Measurements from ENCODE around the gene ADAT2. TPM values are rescaled to one million over a fixed set of nuclear protein-coding genes. Genes with fewer than 3 reads are reported as not detected.

The ADAT2 gene
- total and polyA plus RNA-seq, 2 of the 13 experiments (the other 11 are each of a cell fraction or from before 2014, with no cell fraction given), result 10.5 to 18.3 TPM

- ATAC-seq (no peak), DNase-seq (ENCODE audit: low spot score) (no peak), FAIRE-seq (no peak)
- Histone ChIP-seq H3K27ac (ENCODE audit: extremely low read length, insufficient read depth, low read length) (no peak overlapping the region), H3K36me3 (replicated peaks in 1 of 2; ENCODE audit: control insufficient read depth in 1 of 2, insufficient read depth in 2 of 2, low read length in 2 of 2) (no peaks in the 10 kb centered on the region), H3K79me2 (ENCODE audit: insufficient read depth, low read length) (no peaks in the 10 kb centered on the region), H3K9me3 (ENCODE audit: low read length) (no peaks in the 10 kb centered on the region), H3K9ac (ENCODE audit: insufficient read depth, low read depth, low read length) (no peak overlapping the region), H4K20me1 (ENCODE audit: insufficient read depth, low read length) (no peaks in the 10 kb centered on the region), H3K4me1 (ENCODE audit: insufficient read depth, low read length) (no peaks in the 10 kb centered on the region; the same call in 1 of the 2 replicates), H2AFZ (ENCODE audit: low read length) (no peak overlapping the region), H3K27me3 (ENCODE audit: control insufficient read depth in 1 of 2, insufficient read depth in 2 of 2, low read length in 2 of 2) (no peaks in the 10 kb centered on the region), H3K4me3 (replicated peaks in 1 of 3; ENCODE audit: insufficient read depth in 1 of 3, low read depth in 2 of 3, low read length in 3 of 3) (no peak overlapping the region), H3K4me2 (ENCODE audit: low read depth, low read length) (no peak overlapping the region)
- CTCF ChIA-PET (ENCODE audit: low intra/inter-chr PET ratio, low total read pairs), result no interaction called here
- no TSS peak for BruUV-seq (replicated peaks)
- TF ChIP-seq ETV5 (CRISPR knock-in tag; IDR thresholded peaks at IDR 0.05; ENCODE audit: borderline replicate concordance) (no peak), JUNB (CRISPR knock-in tag; IDR thresholded peaks at IDR 0.05; ENCODE audit: borderline replicate concordance) (no peak), SIN3B (IDR thresholded peaks at IDR 0.05; ENCODE audit: low read length) (no peak), CCAR2 (optimal IDR thresholded peaks at IDR 0.05; ENCODE audit: low read depth, low read length) (no peak)
- in situ Hi-C loops (cut with HindIII; ENCODE audit: extremely low pct_ligation_motif_present, low pct_unique_long_range_greater_than_20kb) (no loop called here), intact Hi-C loops (cut with micrococcal nuclease; ENCODE audit: unreplicated experiment) (loop anchor here (2.0 kb wide), 1 partner anchor 52 kb away; no protein-coding TSS in a partner anchor)
- POLR2A ChIA-PET, result no interaction called here
- 52% methylated on average over 5 of the region's 5 CpGs for WGBS (ENCODE audit: low lambda C conversion rate)
Measured at GRCh38 chr6:143375022-143375585, 75.4 kb downstream of the ADAT2 start.

- intact Hi-C loops (cut with micrococcal nuclease; ENCODE audit: unreplicated experiment) (loop anchor here (2.0 kb wide), 1 partner anchor 53 kb away; no protein-coding TSS in a partner anchor), in situ Hi-C loops (cut with HindIII; ENCODE audit: extremely low pct_ligation_motif_present, low pct_unique_long_range_greater_than_20kb) (no loop called here)
- Histone ChIP-seq H3K79me2 (ENCODE audit: insufficient read depth, low read length) (no peaks in the 10 kb centered on the region), H3K36me3 (replicated peaks in 1 of 2; ENCODE audit: control insufficient read depth in 1 of 2, insufficient read depth in 2 of 2, low read length in 2 of 2) (no peaks in the 10 kb centered on the region), H3K4me3 (replicated peaks in 1 of 3; ENCODE audit: insufficient read depth in 1 of 3, low read depth in 2 of 3, low read length in 3 of 3) (no peak overlapping the region), H3K4me2 (ENCODE audit: low read depth, low read length) (no peak overlapping the region), H3K9me3 (ENCODE audit: low read length) (no peaks in the 10 kb centered on the region), H3K27ac (ENCODE audit: extremely low read length, insufficient read depth, low read length) (no peak overlapping the region), H2AFZ (ENCODE audit: low read length) (no peak overlapping the region), H3K4me1 (ENCODE audit: insufficient read depth, low read length) (no peaks in the 10 kb centered on the region; the same call in 1 of the 2 replicates), H3K9ac (ENCODE audit: insufficient read depth, low read depth, low read length) (no peak overlapping the region), H4K20me1 (ENCODE audit: insufficient read depth, low read length) (no peaks in the 10 kb centered on the region), H3K27me3 (ENCODE audit: control insufficient read depth in 1 of 2, insufficient read depth in 2 of 2, low read length in 2 of 2) (no peaks in the 10 kb centered on the region)
- no peak for DNase-seq (ENCODE audit: low spot score)
- no peak for ATAC-seq
- BruUV-seq (replicated peaks), result no TSS peak
- no peak for TF ChIP-seq ZNF605 (CRISPR knock-in tag; IDR thresholded peaks at IDR 0.05)
- TF ChIP-seq CTCF (CRISPR knock-in tag; IDR thresholded peaks at IDR 0.05), result peak; percentile 38
- 0 out of 2 replicates have a peak, but pooled peaks have one; percentile 4 for TF ChIP-seq STAG1 (CRISPR knock-in tag; IDR thresholded peaks at IDR 0.05)
- WGBS (ENCODE audit: low lambda C conversion rate), result 0% methylated on average over 2 of the region's 2 CpGs
- FAIRE-seq, result no peak
- POLR2A ChIA-PET, result no interaction called here
- CTCF ChIA-PET (ENCODE audit: low intra/inter-chr PET ratio, low total read pairs), result no interaction called here
Measured at GRCh38 chr6:143374014-143374413, 76.5 kb downstream of the ADAT2 start.

Small RNAs within 50 kb of the gene (small RNA-seq; reads per million reads assigned to genes)
- 0 to 0.97 (median 0.65) reads per million in 3 experiments for gene RNA5SP221 (ENCODE audit: insufficient read depth in 2 of 3, insufficient read length in 3 of 3, low read depth in 2 of 3, low replicate concordance in 1 of 3)

Other genes starting within 250 kb of the ADAT2 start
- 40.8 and 50.5 TPM in 2 replicates for gene PEX3, start 110 bp upstream of the ADAT2 start, total RNA-seq (2016; rRNA removed; fragmentation: Illumina TruSeq; extraction: Trizol)
- gene PEX3, start 110 bp upstream of the ADAT2 start, polyA plus RNA-seq (2011; rRNA removed), result 23.8 and 30.9 TPM in 2 replicates
- 60.9 and 144 TPM in 2 replicates for gene FUCA2, start 61.0 kb upstream of the ADAT2 start, total RNA-seq (2016; rRNA removed; fragmentation: Illumina TruSeq; extraction: Trizol)
- gene FUCA2, start 61.0 kb upstream of the ADAT2 start, polyA plus RNA-seq (2011; rRNA removed), result 63.3 and 87.4 TPM in 2 replicates
- 28.2 and 39.1 TPM in 2 replicates for gene PHACTR2, start 227.3 kb upstream of the ADAT2 start, total RNA-seq (2016; rRNA removed; fragmentation: Illumina TruSeq; extraction: Trizol)
- 8.4 and 11.3 TPM in 2 replicates for gene PHACTR2, start 227.3 kb upstream of the ADAT2 start, polyA plus RNA-seq (2011; rRNA removed)